Trophoblast cell (in vitro differentiated cells and primary cell): ENCODE measurements around the gene ARHGEF6.

ENCODE experiments used
- DNase-seq, 2 donors: peaks; one replicate each; pipeline ENCODE4 v3.0.0-alpha.2; 2016
- H2AFZ ChIP-seq: 2 replicates; pipeline ENCODE4 v1.6.1; 2013; ENCODE audit warnings: low read length, moderate library complexity, mild to moderate bottlenecking; ENCODE audit not compliant: insufficient read depth, poor library complexity
- H2AK5ac ChIP-seq: 2 replicates; pipeline ENCODE4 v1.6.1; 2013; ENCODE audit warnings: mild to moderate bottlenecking, low read length
- H2BK120ac ChIP-seq: 2 replicates; pipeline ENCODE4 v1.6.1; 2013; ENCODE audit warnings: low read length, mild to moderate bottlenecking, moderate library complexity; ENCODE audit not compliant: insufficient read depth, poor library complexity
- H2BK12ac ChIP-seq: 2 replicates; pipeline ENCODE4 v1.6.1; 2013; ENCODE audit warnings: mild to moderate bottlenecking, low read length, moderate library complexity
- H2BK5ac ChIP-seq: 2 replicates; pipeline ENCODE4 v1.6.1; 2013; ENCODE audit warnings: low read length, low read depth, moderate library complexity, mild to moderate bottlenecking; ENCODE audit not compliant: poor library complexity
- H3K14ac ChIP-seq: 2 replicates; pipeline ENCODE4 v1.6.1; 2013; ENCODE audit warnings: mild to moderate bottlenecking, low read length
- H3K18ac ChIP-seq: 2 replicates; pipeline ENCODE4 v1.6.1; 2013; ENCODE audit warnings: mild to moderate bottlenecking, low read length
- H3K23ac ChIP-seq: 2 replicates; pipeline ENCODE4 v1.6.1; 2013; ENCODE audit warnings: low read length
- H3K27ac ChIP-seq: 2 replicates; pipeline ENCODE4 v1.5.1; 2013; ENCODE audit warnings: low read depth, mild to moderate bottlenecking, inconsistent platforms, low read length, moderate library complexity
- H3K27me3 ChIP-seq: 2 replicates; pipeline ENCODE4 v1.6.1; 2013; ENCODE audit warnings: inconsistent platforms, mild to moderate bottlenecking, low read length, moderate library complexity; ENCODE audit not compliant: insufficient read depth
- H3K36me3 ChIP-seq, 2 experiments: 1 replicate in 1 of 2; 2 replicates in 1 of 2; pipeline ENCODE4 v1.6.1; 2013; ENCODE audit warnings: low read length in 2 of 2, mild to moderate bottlenecking in 2 of 2, moderate library complexity in 1 of 2; ENCODE audit not compliant: insufficient read depth in 2 of 2, control insufficient read depth in 1 of 2
- H3K4ac ChIP-seq: 2 replicates; pipeline ENCODE4 v1.6.1; 2013; ENCODE audit warnings: low read depth, mild to moderate bottlenecking, low read length, moderate library complexity
- H3K4me1 ChIP-seq, 2 experiments: 1 replicate in 1 of 2; 2 replicates in 1 of 2; pipeline ENCODE4 v1.6.1; 2013; ENCODE audit warnings: low read length in 2 of 2, mild to moderate bottlenecking in 2 of 2, moderate library complexity in 1 of 2; ENCODE audit not compliant: insufficient read depth in 2 of 2, control insufficient read depth in 1 of 2
- H3K4me2 ChIP-seq: 2 replicates; pipeline ENCODE4 v1.6.1; 2013; ENCODE audit warnings: inconsistent platforms, mild to moderate bottlenecking, low read length, moderate library complexity
- H3K4me3 ChIP-seq: 2 replicates; pipeline ENCODE4 v1.5.1; 2013; ENCODE audit warnings: mild to moderate bottlenecking, low read depth, low read length, inconsistent platforms
- H3K79me1 ChIP-seq: one replicate; pipeline ENCODE4 v1.6.1; 2013; ENCODE audit warnings: low read length
- H3K79me2 ChIP-seq: 2 replicates; pipeline ENCODE4 v1.6.1; 2013; ENCODE audit warnings: low read length, mild to moderate bottlenecking; ENCODE audit not compliant: control insufficient read depth, insufficient read depth, poor library complexity
- H3K9ac ChIP-seq: 2 replicates; pipeline ENCODE4 v1.6.1; 2013; ENCODE audit warnings: mild to moderate bottlenecking, low read length
- H3K9me3 ChIP-seq: 2 replicates; pipeline ENCODE4 v1.6.1; 2013; ENCODE audit warnings: low read depth, mild to moderate bottlenecking, control low read depth, inconsistent platforms, low read length; ENCODE audit not compliant: insufficient read depth
- H4K12ac ChIP-seq: 2 replicates; pipeline ENCODE4 v1.6.1; 2013; ENCODE audit warnings: low read depth, mild to moderate bottlenecking, low read length, moderate library complexity
- H4K8ac ChIP-seq: 2 replicates; pipeline ENCODE4 v1.6.1; 2013; ENCODE audit warnings: low read depth, mild to moderate bottlenecking, low read length, moderate library complexity
- H4K91ac ChIP-seq: one replicate; pipeline ENCODE4 v1.6.1; 2013; ENCODE audit warnings: low read depth, mild to moderate bottlenecking, low read length, moderate library complexity
- WGBS: extraction: QIAGEN DNeasy Blood & Tissue Kit; methylation state at CpG from one replicate; pipeline ENCODE4 v1.1.7; 2013; ENCODE audit warnings: missing lambda C conversion rate; ENCODE audit not compliant: insufficient read length, insufficient coverage; ENCODE audit errors: extremely low coverage; 5-methylcytosine and 5-hydroxymethylcytosine counted together

ARHGEF6 gene

DNA sequence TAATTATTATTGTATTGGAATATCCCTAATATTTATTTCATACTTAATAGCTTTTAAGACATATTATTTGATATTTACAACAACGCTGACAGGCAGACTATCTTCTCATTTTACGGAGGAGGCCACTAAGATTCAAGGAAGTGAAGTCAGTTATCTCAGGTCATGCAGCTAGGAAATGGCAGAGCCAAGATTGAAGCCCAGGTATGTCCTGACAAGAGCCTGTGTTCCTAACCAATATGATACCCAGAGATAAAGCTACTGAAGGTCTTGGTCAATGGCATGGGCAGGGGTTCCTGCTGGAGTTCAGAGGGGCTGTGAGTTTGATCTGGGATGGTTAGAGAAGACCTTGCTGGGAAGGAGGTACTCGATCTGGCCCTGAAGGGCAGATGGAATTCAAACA is 47.1 kb downstream of the ARHGEF6 start:
- H2BK12ac ChIP-seq, result no peak overlapping the region
- no peak overlapping the region for H2BK120ac ChIP-seq
- no peak overlapping the region for H3K4me3 ChIP-seq
- no peak for DNase-seq
- no peak overlapping the region for H2AK5ac ChIP-seq
- H2BK5ac ChIP-seq, result no peak overlapping the region
- no peak overlapping the region for H3K9ac ChIP-seq
- H3K27ac ChIP-seq, result no peak overlapping the region
- H3K9me3 ChIP-seq, result no peaks in the 10 kb centered on the region
- no peak overlapping the region for H2AFZ ChIP-seq
- H4K12ac ChIP-seq, result no peak overlapping the region
- H3K36me3 ChIP-seq, result no peaks in the 10 kb centered on the region
- no peak overlapping the region for H4K8ac ChIP-seq
- H3K18ac ChIP-seq, result no peak overlapping the region
- no peak overlapping the region for H3K4me2 ChIP-seq
- H3K4ac ChIP-seq, result no peak overlapping the region
- peaks cover 0 to 4% of the 10 kb centered on the region in 2 experiments for H3K4me1 ChIP-seq
- no peaks in the 10 kb centered on the region for H3K79me2 ChIP-seq
- H3K79me1 ChIP-seq, result no peaks in the 10 kb centered on the region
- no CpG with 5 or more reads among the region's 3 CpGs for WGBS
- H4K91ac ChIP-seq, result no peak overlapping the region
- no peaks in the 10 kb centered on the region for H3K27me3 ChIP-seq
- no peak overlapping the region for H3K14ac ChIP-seq
- H3K23ac ChIP-seq, result no peak overlapping the region

DNA sequence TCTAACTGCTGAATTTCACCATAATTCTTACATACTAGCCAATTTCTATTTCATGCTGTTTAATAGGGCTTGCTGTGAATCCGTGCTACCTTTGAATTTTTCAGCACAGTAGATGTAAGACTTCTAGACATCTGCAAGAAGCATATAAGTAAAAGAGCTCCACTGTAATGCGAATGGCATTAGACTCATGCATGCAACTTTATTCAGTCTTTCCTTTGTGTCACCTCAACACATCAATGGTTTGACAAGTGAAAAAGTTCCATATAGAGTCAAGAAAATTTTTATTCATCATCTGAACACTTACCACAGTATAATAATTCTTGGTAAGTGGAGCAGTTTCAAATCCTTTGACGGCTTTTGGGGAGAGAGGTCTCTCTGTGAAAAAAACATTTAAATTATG is 48.9 kb downstream of the ARHGEF6 start:
- Histone ChIP-seq H2BK5ac (no peak overlapping the region), H3K36me3 (no peaks in the 10 kb centered on the region), H3K27me3 (no peaks in the 10 kb centered on the region), H3K79me2 (no peaks in the 10 kb centered on the region), H3K79me1 (no peaks in the 10 kb centered on the region), H3K4ac (no peak overlapping the region), H2AFZ (no peak overlapping the region), H4K12ac (no peak overlapping the region), H3K27ac (no peak overlapping the region), H3K4me3 (no peak overlapping the region), H2AK5ac (no peak overlapping the region), H3K9ac (no peak overlapping the region), H2BK120ac (no peak overlapping the region), H3K18ac (no peak overlapping the region), H3K4me1 (peaks cover 0 to 3% of the 10 kb centered on the region in 2 experiments), H4K8ac (no peak overlapping the region), H3K23ac (no peak overlapping the region), H3K4me2 (no peak overlapping the region), H2BK12ac (no peak overlapping the region), H4K91ac (no peak overlapping the region), H3K9me3 (no peaks in the 10 kb centered on the region), H3K14ac (no peak overlapping the region)
- DNase-seq, result no peak
- no CpG with 5 or more reads among the region's 3 CpGs for WGBS

GRCh38 chrX:136731207-136731782 is 49.4 kb downstream of the ARHGEF6 start:
- WGBS, result no CpG with 5 or more reads among the region's 5 CpGs
- Histone ChIP-seq H3K79me1 (no peaks in the 10 kb centered on the region), H3K4me2 (no peak overlapping the region), H4K12ac (no peak overlapping the region), H4K91ac (no peak overlapping the region), H3K18ac (no peak overlapping the region), H3K27ac (no peak overlapping the region), H3K4me1 (no peaks in the 10 kb centered on the region), H3K4ac (no peak overlapping the region), H2AK5ac (no peak overlapping the region), H3K36me3 (no peaks in the 10 kb centered on the region), H4K8ac (no peak overlapping the region), H2BK12ac (no peak overlapping the region), H2BK120ac (no peak overlapping the region), H3K4me3 (no peak overlapping the region), H3K14ac (no peak overlapping the region), H3K27me3 (no peaks in the 10 kb centered on the region), H3K79me2 (no peaks in the 10 kb centered on the region), H3K23ac (no peak overlapping the region), H3K9me3 (no peaks in the 10 kb centered on the region), H2AFZ (no peak overlapping the region), H2BK5ac (no peak overlapping the region), H3K9ac (no peak overlapping the region)
- no peak for DNase-seq

- Histone ChIP-seq H3K23ac (no peak overlapping the region), H3K36me3 (no peaks in the 10 kb centered on the region), H3K14ac (no peak overlapping the region), H2AK5ac (no peak overlapping the region), H4K8ac (no peak overlapping the region), H3K27me3 (no peaks in the 10 kb centered on the region), H3K18ac (no peak overlapping the region), H3K9me3 (no peaks in the 10 kb centered on the region), H3K9ac (no peak overlapping the region), H3K4me3 (no peak overlapping the region), H3K4me2 (no peak overlapping the region), H3K79me1 (no peaks in the 10 kb centered on the region), H3K4me1 (no peaks in the 10 kb centered on the region), H2AFZ (no peak overlapping the region), H2BK120ac (no peak overlapping the region), H3K27ac (no peak overlapping the region), H4K91ac (no peak overlapping the region), H3K4ac (no peak overlapping the region), H3K79me2 (no peaks in the 10 kb centered on the region), H2BK5ac (no peak overlapping the region), H2BK12ac (no peak overlapping the region), H4K12ac (no peak overlapping the region)
- DNase-seq, result no peak
- WGBS, result no CpG with 5 or more reads among the region's 1 CpG
These were observed 52.3 kb downstream of the ARHGEF6 start for GRCh38 chrX:136728393-136728792.
